Heart left ventricle (tissue), 16 donors: Measurements from ENCODE around the gene EVA1A. TPM values are rescaled to one million over a fixed set of nuclear protein-coding genes. Genes with fewer than 3 reads are reported as not detected.

Experiments
- ATAC-seq, 4 donors: fragments of 200-7000 bp; cut with Tn5 transposase; one replicate each; pipeline ENCODE4 v1.9.1; 2020 to 2022; ENCODE audit warnings: moderate library complexity in 4 of 4, mild to moderate bottlenecking in 3 of 4, moderate number of reproducible peaks in 1 of 4
- DNase-seq, 5 donors: peaks; one replicate each; pipeline ENCODE4 v3.0.0-alpha.2; 2020
- H3K27ac ChIP-seq, 12 donors: fragments of 200-600 bp; sonication (generic) in 4 of 12; one replicate each; pipeline versions ENCODE4 v1.5.0 to v1.8.0; 2016 to 2022; ENCODE audit warnings: mild to moderate bottlenecking in 2 of 12
- H3K27me3 ChIP-seq, 9 donors: fragments of 200-600 bp; sonication (generic) in 2 of 9; one replicate each; pipeline versions ENCODE4 v1.5.1 to v1.8.0; 2016 to 2022; ENCODE audit warnings: mild to moderate bottlenecking in 3 of 9
- H3K36me3 ChIP-seq, 9 donors: fragments of 200-600 bp; sonication (generic) in 2 of 9; one replicate each; pipeline versions ENCODE4 v1.5.0 to v1.8.0; 2018 to 2022; ENCODE audit warnings: mild to moderate bottlenecking in 2 of 9
- H3K4me1 ChIP-seq, 12 donors: fragments of 200-600 bp; sonication (generic) in 4 of 12; one replicate each; pipeline versions ENCODE4 v1.5.0 to v1.8.0; 2016 to 2022; ENCODE audit warnings: mild to moderate bottlenecking in 3 of 12
- H3K4me3 ChIP-seq, 12 donors: fragments of 200-600 bp; sonication (generic) in 4 of 12; one replicate each; pipeline versions ENCODE4 v1.5.0 to v1.8.0; 2017 to 2022; ENCODE audit warnings: mild to moderate bottlenecking in 9 of 12, moderate library complexity in 4 of 12
- H3K9me3 ChIP-seq, 12 donors: fragments of 200-600 bp; sonication (generic) in 4 of 12; one replicate each; pipeline versions ENCODE4 v1.5.0 to v1.8.0; 2016 to 2022; ENCODE audit warnings: mild to moderate bottlenecking in 1 of 12
- POLR2A ChIP-seq, 2 donors: fragments of 450-650 bp; IDR thresholded peaks; one replicate each; pipeline ENCODE4 v1.6.1; 2017; ENCODE audit warnings: antibody characterized with exemption in 2 of 2, mild to moderate bottlenecking in 2 of 2, moderate library complexity in 2 of 2
- WGBS, 4 donors: extraction: QIAGEN DNeasy Blood & Tissue Kit in 2 of 4; methylation state at CpG; one replicate each; pipeline versions ENCODE4 v1.1.5 to v1.1.7; 2013 to 2018; 5-methylcytosine and 5-hydroxymethylcytosine counted together
- intact Hi-C, 10 donors: fragments of 100-400 bp; cut with DNase I; formaldehyde crosslinking; loops; one replicate each; pipeline versions ENCODE4 v1.11.1 to v1.14.2; 2022
- polyA plus RNA-seq, 2 donors: library from polyadenylated mRNA; stranded (reverse); fragments of 200-250 nt; gene quantifications; one replicate each; pipeline ENCODE4 v1.2.3, GENCODE V29; 2013
- total RNA-seq, 9 donors: library from RNA; depleted of rRNA in 2 of 9; stranded (reverse); fragments of >200 nt in 2 of 9; fragmentation: NEBNext Ultra II Directional in 3 of 9; extraction: Animal tissue kit (Norgen Biotek cat#: 25700) in 3 of 9; gene quantifications; one replicate each; pipeline versions ENCODE4 v1.1.0 to v1.2.4, GENCODE V29; 2016 to 2023
- TF ChIP-seq, protein P1 (sequence below), 12 donors: fragments of 200-600 bp; sonication (generic) in 4 of 12; IDR thresholded peaks; one replicate each; pipeline versions ENCODE4 v1.5.0 to v1.8.0; 2018 to 2022; ENCODE audit warnings: antibody characterized with exemption in 12 of 12, mild to moderate bottlenecking in 5 of 12
- donor health status: ischemic (EF 13 %, LVEDD 7.1; RV severe dilation, severe dysfunction).
- donor health status: healthy with polysubstance abuse.
- donor health status: DM: no; HTN: yes; CAD: no.
- donor health status: DM: no; HTN: no; CAD: no.
- donor health status: ischemic (EF 25% LVEDD 6.9; RV normal size, moderate dysfunction).
- donor health status: ischemic (EF 25% LVEDD 5.7; RV mildly dilated, moderate dysfunction).
- donor health status: healthy.
- donor health status: DM: yes; HTN: yes; CAD: no.
- donor health status: ischemic (EF 35%, LVEDD 5.7; RV mildly dilated, moderate dysfunction).
- donor health status: nonischemic (EF 11% LVEDD 7.7; RV severe dilation, severe dysfunction).
- donor health status: DM: yes; HTN: yes; CAD: no.
- donor health status: PGD.
- donor health status: ischemic (EF 29% LVEDD 5.4; RV normal size, mild dysfunction).
- donor health status: nonischemic (EF 23%, LVEDD 6.1; RV moderate dilation, normal function).

The EVA1A gene
- total and polyA plus RNA-seq, 11 donors: 0.19 to 5.0 (median 1.4) TPM; not detected in 1

- no peak overlapping the region for H3K4me3 ChIP-seq
- DNase-seq (no peak), ATAC-seq (no peak)
- 91 to 93% (median 92%) methylated on average over 3 of the region's 3 CpGs for WGBS, 4 donors
- intact Hi-C loops: no loop called here
- H3K4me1 ChIP-seq: no peaks in the 10 kb centered on the region
- H3K36me3 ChIP-seq: no peaks in the 10 kb centered on the region
- peaks cover 0 to 4% (median 0%) of the 10 kb centered on the region in 12 donors for H3K9me3 ChIP-seq
- TF ChIP-seq, protein P1, sequence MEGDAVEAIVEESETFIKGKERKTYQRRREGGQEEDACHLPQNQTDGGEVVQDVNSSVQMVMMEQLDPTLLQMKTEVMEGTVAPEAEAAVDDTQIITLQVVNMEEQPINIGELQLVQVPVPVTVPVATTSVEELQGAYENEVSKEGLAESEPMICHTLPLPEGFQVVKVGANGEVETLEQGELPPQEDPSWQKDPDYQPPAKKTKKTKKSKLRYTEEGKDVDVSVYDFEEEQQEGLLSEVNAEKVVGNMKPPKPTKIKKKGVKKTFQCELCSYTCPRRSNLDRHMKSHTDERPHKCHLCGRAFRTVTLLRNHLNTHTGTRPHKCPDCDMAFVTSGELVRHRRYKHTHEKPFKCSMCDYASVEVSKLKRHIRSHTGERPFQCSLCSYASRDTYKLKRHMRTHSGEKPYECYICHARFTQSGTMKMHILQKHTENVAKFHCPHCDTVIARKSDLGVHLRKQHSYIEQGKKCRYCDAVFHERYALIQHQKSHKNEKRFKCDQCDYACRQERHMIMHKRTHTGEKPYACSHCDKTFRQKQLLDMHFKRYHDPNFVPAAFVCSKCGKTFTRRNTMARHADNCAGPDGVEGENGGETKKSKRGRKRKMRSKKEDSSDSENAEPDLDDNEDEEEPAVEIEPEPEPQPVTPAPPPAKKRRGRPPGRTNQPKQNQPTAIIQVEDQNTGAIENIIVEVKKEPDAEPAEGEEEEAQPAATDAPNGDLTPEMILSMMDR (IDR thresholded peaks at IDR 0.05): no peak
- no peak for TF ChIP-seq POLR2A (IDR thresholded peaks at IDR 0.05)
- no peak overlapping the region for H3K27ac ChIP-seq
- H3K27me3 ChIP-seq: peaks cover 0 to 12% (median 0%) of the 10 kb centered on the region in 9 donors
Measured at GRCh38 chr2:75456111-75456510, 104.6 kb downstream of the EVA1A start.

- WGBS, 4 donors: 50 to 72% (median 69%) methylated on average over 2 of the region's 2 CpGs
- TF ChIP-seq, protein P1 (IDR thresholded peaks at IDR 0.05): no peak
Measured at GRCh38 chr2:75454241-75454620, 106.5 kb downstream of the EVA1A start.

GRCh38 chr2:75453384-75454240 lies 107.1 kb downstream of the EVA1A start:
- no peaks in the 10 kb centered on the region for H3K4me1 ChIP-seq
- H3K4me3 ChIP-seq: no peak overlapping the region

More at GRCh38 chr2:75454241-75454620, 106.5 kb downstream of the EVA1A start:
- Histone ChIP-seq H3K4me1 (no peaks in the 10 kb centered on the region), H3K4me3 (no peak overlapping the region), H3K36me3 (no peaks in the 10 kb centered on the region), H3K9me3 (peaks cover 0 to 17% (median 2%) of the 10 kb centered on the region in 12 donors), H3K27me3 (peaks cover 0 to 7% (median 0%) of the 10 kb centered on the region in 9 donors), H3K27ac (no peak overlapping the region)
- intact Hi-C loops: no loop called here
- ATAC-seq: no peak
- DNase-seq: no peak

DNA sequence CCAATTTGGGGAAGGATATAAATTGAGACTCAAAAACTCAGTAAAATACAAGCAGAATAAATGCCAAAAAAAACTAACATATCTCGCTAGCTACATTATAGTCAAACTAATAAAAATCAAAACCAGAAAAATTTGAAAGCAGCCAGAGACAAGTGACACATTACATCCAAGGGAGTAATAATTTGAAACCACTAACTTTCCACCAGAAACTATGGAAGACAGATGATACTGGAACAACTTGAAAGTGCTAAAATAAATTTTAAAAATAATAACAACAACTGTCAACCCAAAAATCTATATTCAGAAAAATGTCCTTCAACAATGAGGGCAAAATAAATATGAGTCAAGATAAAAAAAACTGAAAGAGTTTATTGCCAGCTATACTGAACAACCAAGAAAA lies 110.7 kb downstream of the EVA1A start:
- intact Hi-C loops: no loop called here
- no peaks in the 10 kb centered on the region for H3K27me3 ChIP-seq
- no peaks in the 10 kb centered on the region for H3K4me1 ChIP-seq
- H3K9me3 ChIP-seq: peaks cover 0 to 17% (median 2%) of the 10 kb centered on the region in 12 donors
- WGBS, 4 donors: 86 to 91% (median 91%) methylated on average over 1 of the region's 1 CpG
- DNase-seq: no peak
- no peak for ATAC-seq
- H3K4me3 ChIP-seq: no peak overlapping the region
- TF ChIP-seq, protein P1 (IDR thresholded peaks at IDR 0.05): no peak
- no peaks in the 10 kb centered on the region for H3K36me3 ChIP-seq
- no peak overlapping the region for H3K27ac ChIP-seq

More at GRCh38 chr2:75453384-75454240, 107.1 kb downstream of the EVA1A start:
- Histone ChIP-seq H3K9me3 (peaks cover 0 to 17% (median 2%) of the 10 kb centered on the region in 12 donors), H3K27me3 (peaks cover 0 to 7% (median 0%) of the 10 kb centered on the region in 9 donors), H3K36me3 (no peaks in the 10 kb centered on the region), H3K27ac (no peak overlapping the region)
- ATAC-seq (no peak), DNase-seq (no peak)
- TF ChIP-seq POLR2A (IDR thresholded peaks at IDR 0.05): no peak
- TF ChIP-seq, protein P1 (IDR thresholded peaks at IDR 0.05): no peak
- WGBS, 4 donors: 67 to 78% (median 74%) methylated on average over 5 of the region's 5 CpGs
- intact Hi-C loops: no loop called here
